HEK293 (cell line): ENCODE results near the gene BAHD1.

ENCODE experiments used
- CTCF ChIP-seq: fragments of 450-650 bp; formaldehyde crosslinking; IDR thresholded peaks from 2 replicates; pipeline ENCODE4 v1.5.1; 2016; ENCODE audit warnings: missing biosample characterization, missing genetic modification characterization
- REST ChIP-seq: fragments of 450-650 bp; formaldehyde crosslinking; IDR thresholded peaks from 2 replicates; pipeline ENCODE4 v1.5.1; 2016; ENCODE audit warnings: missing biosample characterization, missing genetic modification characterization
- ZBTB1 ChIP-seq: fragments of 450-650 bp; formaldehyde crosslinking; IDR thresholded peaks from 2 replicates; pipeline ENCODE4 v1.5.1; 2016; ENCODE audit warnings: missing biosample characterization, missing genetic modification characterization
- ZNF274 ChIP-seq, 2 experiments: fragments of 200-500 bp in 1 of 2; fragments of 450-650 bp in 1 of 2; sonication (Bioruptor generic) in 1 of 2; formaldehyde crosslinking in 1 of 2; IDR thresholded peaks; 2 replicates each; pipeline versions ENCODE4 v1.5.1 to v1.6.1; 2014 to 2016; ENCODE audit warnings: borderline replicate concordance in 1 of 2, inconsistent platforms in 1 of 2, low read length in 1 of 2, missing biosample characterization in 1 of 2, missing genetic modification characterization in 1 of 2
- ZNF433 ChIP-seq: fragments of 450-650 bp; formaldehyde crosslinking; IDR thresholded peaks from 2 replicates; pipeline ENCODE4 v1.5.1; 2016; ENCODE audit warnings: missing biosample characterization, missing genetic modification characterization, low read depth
- ZNF530 ChIP-seq: fragments of 450-650 bp; formaldehyde crosslinking; IDR thresholded peaks from 2 replicates; pipeline ENCODE4 v1.5.1; 2016; ENCODE audit warnings: low read depth, missing biosample characterization, missing genetic modification characterization
- ZNF600 ChIP-seq: fragments of 450-650 bp; formaldehyde crosslinking; IDR thresholded peaks from 2 replicates; pipeline ENCODE4 v1.5.1; 2016; ENCODE audit warnings: missing biosample characterization, missing genetic modification characterization
- ZNF624 ChIP-seq: fragments of 450-650 bp; formaldehyde crosslinking; IDR thresholded peaks from 2 replicates; pipeline ENCODE4 v1.5.1; 2017; ENCODE audit warnings: missing biosample characterization, missing genetic modification characterization
- ZNF707 ChIP-seq: fragments of 450-650 bp; formaldehyde crosslinking; IDR thresholded peaks from 2 replicates; pipeline ENCODE4 v1.5.1; 2016; ENCODE audit warnings: missing biosample characterization, missing genetic modification characterization

GRCh38 chr15:40516322-40516721 lies 75.6 kb downstream of the BAHD1 start:
- TF ChIP-seq CTCF (tag by site-specific recombination) (no peak), ZBTB1 (tag by site-specific recombination) (no peak), ZNF530 (tag by site-specific recombination) (no peak), ZNF274 (IDR thresholded peaks at IDR 0.05; ENCODE audit: low read length) (no peak), ZNF274 (tag by site-specific recombination; IDR thresholded peaks at IDR 0.05; ENCODE audit: borderline replicate concordance) (no peak), ZNF433 (tag by site-specific recombination) (no peak), REST (tag by site-specific recombination) (no peak), ZNF600 (tag by site-specific recombination) (no peak), ZNF707 (tag by site-specific recombination) (no peak), ZNF624 (no peak)
